ENCODE data around the gene SLC25A20.
A peak's percentile ranks its signal among the peaks of the same experiment; 100 is the strongest.

SLC25A20 gene

GRCh38 chr3:48897460-48898376, 964 bp downstream of the SLC25A20 start:
- TF ChIP-seq, protein P1, sequence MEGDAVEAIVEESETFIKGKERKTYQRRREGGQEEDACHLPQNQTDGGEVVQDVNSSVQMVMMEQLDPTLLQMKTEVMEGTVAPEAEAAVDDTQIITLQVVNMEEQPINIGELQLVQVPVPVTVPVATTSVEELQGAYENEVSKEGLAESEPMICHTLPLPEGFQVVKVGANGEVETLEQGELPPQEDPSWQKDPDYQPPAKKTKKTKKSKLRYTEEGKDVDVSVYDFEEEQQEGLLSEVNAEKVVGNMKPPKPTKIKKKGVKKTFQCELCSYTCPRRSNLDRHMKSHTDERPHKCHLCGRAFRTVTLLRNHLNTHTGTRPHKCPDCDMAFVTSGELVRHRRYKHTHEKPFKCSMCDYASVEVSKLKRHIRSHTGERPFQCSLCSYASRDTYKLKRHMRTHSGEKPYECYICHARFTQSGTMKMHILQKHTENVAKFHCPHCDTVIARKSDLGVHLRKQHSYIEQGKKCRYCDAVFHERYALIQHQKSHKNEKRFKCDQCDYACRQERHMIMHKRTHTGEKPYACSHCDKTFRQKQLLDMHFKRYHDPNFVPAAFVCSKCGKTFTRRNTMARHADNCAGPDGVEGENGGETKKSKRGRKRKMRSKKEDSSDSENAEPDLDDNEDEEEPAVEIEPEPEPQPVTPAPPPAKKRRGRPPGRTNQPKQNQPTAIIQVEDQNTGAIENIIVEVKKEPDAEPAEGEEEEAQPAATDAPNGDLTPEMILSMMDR (IDR thresholded peaks at IDR 0.05; ENCODE audit: extremely low read depth, missing control alignments), result no peak
- DNase-seq (ENCODE audit: low spot score), result peak; percentile 7

DNA sequence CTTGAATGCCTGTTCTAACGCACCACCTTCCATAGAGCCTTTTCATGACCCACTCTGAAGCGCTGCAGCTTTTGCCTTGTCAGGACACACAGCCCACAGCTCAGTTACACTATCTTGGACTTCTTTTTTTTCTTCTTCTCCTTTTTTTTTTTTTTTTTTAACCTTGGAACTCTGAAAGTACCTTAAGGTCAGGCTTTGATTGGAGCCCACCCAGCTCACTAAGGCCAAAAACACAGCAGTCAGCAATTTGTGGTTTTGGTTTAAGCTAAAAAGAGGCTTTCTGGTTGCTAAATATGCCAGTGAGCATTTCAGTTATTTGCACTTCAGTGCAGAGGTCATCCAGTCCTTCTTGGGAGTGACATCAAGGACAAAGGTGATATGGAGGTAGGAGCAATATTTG, 1.7 kb downstream of the SLC25A20 start:
- DNase-seq (ENCODE audit: low spot score), result no peak
- TF ChIP-seq, protein P1 (IDR thresholded peaks at IDR 0.05; ENCODE audit: extremely low read depth, missing control alignments), result no peak

- TF ChIP-seq, protein P1 (IDR thresholded peaks at IDR 0.05; ENCODE audit: extremely low read depth, missing control alignments), result no peak
- no peak for DNase-seq (ENCODE audit: low spot score)
Observed at GRCh38 chr3:48894516-48894915, 4.2 kb downstream of the SLC25A20 start.

- TF ChIP-seq, protein P1 (IDR thresholded peaks at IDR 0.05; ENCODE audit: extremely low read depth, missing control alignments), result no peak
- no peak for DNase-seq (ENCODE audit: low spot score)
Observed at GRCh38 chr3:48891606-48892005, 7.1 kb downstream of the SLC25A20 start.

- TF ChIP-seq, protein P1 (IDR thresholded peaks at IDR 0.05; ENCODE audit: extremely low read depth, missing control alignments), result no peak
- DNase-seq (ENCODE audit: low spot score), result no peak
Observed at GRCh38 chr3:48885753-48886152, 12.9 kb downstream of the SLC25A20 start.

DNA sequence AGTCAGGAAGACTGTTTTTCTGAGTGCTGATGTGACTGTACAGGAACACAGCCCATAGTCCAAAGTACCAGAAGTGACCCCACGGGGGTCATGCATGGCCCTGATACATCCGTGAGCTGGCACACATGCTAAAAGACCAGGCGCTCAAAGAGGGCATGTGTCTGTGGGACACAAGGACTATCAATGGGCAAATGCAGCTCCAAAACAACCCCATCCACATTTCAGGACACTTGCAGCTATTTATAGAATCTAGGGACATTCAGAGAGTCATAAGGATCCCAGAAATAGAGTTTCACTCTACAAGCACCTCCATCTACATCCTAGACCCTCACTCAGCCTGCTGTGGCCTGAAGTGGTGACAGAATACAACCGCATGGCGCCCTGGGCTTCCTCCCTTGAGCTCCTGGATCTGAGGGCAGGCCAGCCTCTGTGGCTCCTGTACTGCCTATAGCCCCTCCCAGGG, 17.0 kb downstream of the SLC25A20 start:
- TF ChIP-seq, protein P1 (IDR thresholded peaks at IDR 0.05; ENCODE audit: extremely low read depth, missing control alignments), result no peak
- no peak for DNase-seq (ENCODE audit: low spot score)

GRCh38 chr3:48881006-48881405, 17.7 kb downstream of the SLC25A20 start:
- DNase-seq (ENCODE audit: low spot score), result no peak
- TF ChIP-seq, protein P1 (IDR thresholded peaks at IDR 0.05; ENCODE audit: extremely low read depth, missing control alignments), result no peak
